HCT116 (cell line): ENCODE measurements around the gene EVA1A. TPM values are rescaled to one million over a fixed set of nuclear protein-coding genes. Genes with fewer than 3 reads are reported as not detected.

Experiments
- ATAC-seq: fragments of 200-7000 bp; cut with Tn5 transposase; 2 replicates; pipeline ENCODE4 v1.9.1; 2020; ENCODE audit warnings: mild to moderate bottlenecking, moderate library complexity
- BruUV-seq: library from RNA; stranded (reverse); fragments of 400-500 nt; replicated peaks from 2 replicates; lab custom pipeline; 2021; lab: Mats Ljungman, UMichigan
- CTCF ChIA-PET: fragments of 300-600 bp; sonication (Branson Sonifier 250); formaldehyde crosslinking; loops from one replicate; lab custom pipeline; 2021; ENCODE audit warnings: antibody characterized with exemption; lab: Charles Lee
- POLR2A ChIA-PET: fragments of 300-600, 350-600 bp; sonication (Branson Sonifier 250); formaldehyde crosslinking; loops from one replicate; lab custom pipeline; 2021; ENCODE audit warnings: antibody characterized with exemption; lab: Charles Lee
- RAD21 ChIA-PET, 2 experiments: fragments of 300-600 bp; sonication (Branson Sonifier 250); formaldehyde crosslinking; loops; one replicate each; lab custom pipeline; 2023; ENCODE audit warnings: low total read pairs in 2 of 2; ENCODE audit not compliant: uncharacterized antibody in 2 of 2, unreplicated experiment in 2 of 2, low non-redundant PET in 1 of 2; lab: Charles Lee
- DNase-seq: peaks from one replicate; pipeline ENCODE4 v3.0.0-alpha.2; 2010; ENCODE audit warnings: low read depth, low spot score
- H2AFZ ChIP-seq: fragments of 200-600 bp; shearing (Covaris generic), sonication (generic); 2 replicates; pipeline ENCODE4 v1.6.1; 2017; ENCODE audit warnings: low read depth, mixed run types, mixed read lengths, antibody characterized with exemption, low read length; ENCODE audit not compliant: poor library complexity, severe bottlenecking
- H3K27ac ChIP-seq: 2 replicates; pipeline ENCODE4 v1.5.1; 2012; ENCODE audit warnings: low read depth, low read length
- H3K27me3 ChIP-seq: fragments of 200-600 bp; sonication (generic); 2 replicates; pipeline ENCODE4 v1.6.1; 2016; ENCODE audit warnings: mixed run types, low read length, mixed read lengths; ENCODE audit not compliant: insufficient read depth
- H3K36me3 ChIP-seq, 2 experiments: fragments of 200-500 bp in 1 of 2; fragments of 200-600 bp in 1 of 2; sonication (Bioruptor generic) in 1 of 2; sonication (generic) in 1 of 2; 2 replicates each; pipeline versions ENCODE4 v1.5.1 to v1.6.1; 2014 to 2016; ENCODE audit warnings: low read length in 2 of 2, inconsistent platforms in 1 of 2, mixed read lengths in 1 of 2, mixed run types in 1 of 2; ENCODE audit not compliant: insufficient read depth in 2 of 2, control insufficient read depth in 1 of 2
- H3K4me1 ChIP-seq, 2 experiments: fragments of 200-600 bp in 1 of 2; sonication (generic) in 1 of 2; 2 replicates each; pipeline versions ENCODE4 v1.5.1 to v1.6.1; 2012 to 2017; ENCODE audit warnings: low read length in 2 of 2, inconsistent platforms in 1 of 2, mild to moderate bottlenecking in 1 of 2, mixed read lengths in 1 of 2, mixed run types in 1 of 2, moderate library complexity in 1 of 2; ENCODE audit not compliant: insufficient read depth in 2 of 2, control insufficient read depth in 1 of 2
- H3K4me2 ChIP-seq: fragments of 200-600 bp; sonication (generic); 2 replicates; pipeline ENCODE4 v1.6.1; 2017; ENCODE audit warnings: mixed run types, low read length, mixed read lengths
- H3K4me3 ChIP-seq, 2 experiments: fragments of 200-600 bp in 1 of 2; sonication (generic) in 1 of 2; replicated peaks in 1 of 2; 2 replicates each; pipeline ENCODE4 v1.5.1; 2011 to 2016; ENCODE audit warnings: low read length in 2 of 2, control low read depth in 1 of 2, low read depth in 1 of 2, mild to moderate bottlenecking in 1 of 2, mixed read lengths in 1 of 2, mixed run types in 1 of 2
- H3K79me2 ChIP-seq: fragments of 200-600 bp; sonication (generic); 2 replicates; pipeline ENCODE4 v1.6.1; 2017; ENCODE audit warnings: mild to moderate bottlenecking, mixed run types, low read length, moderate library complexity, mixed read lengths; ENCODE audit not compliant: insufficient read depth
- H3K9ac ChIP-seq: fragments of 200-600 bp; sonication (generic); 2 replicates; pipeline ENCODE4 v1.6.1; 2016; ENCODE audit warnings: low read length, mixed read lengths
- H3K9me2 ChIP-seq: fragments of 200-600 bp; sonication (generic), shearing (Covaris generic); 2 replicates; pipeline ENCODE4 v1.6.1; 2017; ENCODE audit warnings: mixed run types, mild to moderate bottlenecking, moderate library complexity; ENCODE audit not compliant: insufficient read depth
- H3K9me3 ChIP-seq, 2 experiments: fragments of 200-500 bp in 1 of 2; fragments of 200-600 bp in 1 of 2; sonication (Bioruptor generic) in 1 of 2; sonication (generic) in 1 of 2; 2 replicates each; pipeline ENCODE4 v1.6.1; 2014 to 2017; ENCODE audit warnings: low read length in 2 of 2, mixed read lengths in 2 of 2, inconsistent platforms in 1 of 2, low read depth in 1 of 2, mild to moderate bottlenecking in 1 of 2, mixed run types in 1 of 2, moderate library complexity in 1 of 2; ENCODE audit not compliant: control insufficient read depth in 1 of 2, insufficient read depth in 1 of 2
- H4K20me1 ChIP-seq: fragments of 200-600 bp; sonication (generic), shearing (Covaris generic); 2 replicates; pipeline ENCODE4 v1.6.1; 2017; ENCODE audit warnings: mixed run types, mild to moderate bottlenecking, moderate library complexity; ENCODE audit not compliant: insufficient read depth
- CEBPB ChIP-seq: IDR thresholded peaks from 2 replicates; pipeline ENCODE4 v1.6.1; 2012; ENCODE audit warnings: low read depth
- EGR1 ChIP-seq: IDR thresholded peaks from 2 replicates; pipeline ENCODE4 v1.6.1; 2012; ENCODE audit warnings: low read depth
- ELF1 ChIP-seq: IDR thresholded peaks from 2 replicates; pipeline ENCODE4 v1.6.1; 2012; ENCODE audit warnings: low read depth, borderline replicate concordance
- EZH2phosphoT487 ChIP-seq: fragments of 200-600 bp; IDR thresholded peaks from 2 replicates; pipeline ENCODE4 v1.6.1; 2018; ENCODE audit warnings: antibody characterized with exemption, borderline replicate concordance
- JUND ChIP-seq: IDR thresholded peaks from 2 replicates; pipeline ENCODE4 v1.6.1; 2012
- POLR2AphosphoS5 ChIP-seq: IDR thresholded peaks from 2 replicates; pipeline ENCODE4 v1.6.1; 2011; ENCODE audit warnings: mild to moderate bottlenecking, low read depth, low read length, moderate library complexity
- RAD21 ChIP-seq: IDR thresholded peaks from 2 replicates; pipeline ENCODE4 v1.6.1; 2012; ENCODE audit warnings: low read depth, mild to moderate bottlenecking
- REST ChIP-seq: IDR thresholded peaks from 2 replicates; pipeline ENCODE4 v1.6.1; 2012; ENCODE audit warnings: low read depth
- SIN3A ChIP-seq: IDR thresholded peaks from 2 replicates; pipeline ENCODE4 v1.6.1; 2012; ENCODE audit warnings: low read depth
- SP1 ChIP-seq: IDR thresholded peaks from 2 replicates; pipeline ENCODE4 v1.6.1; 2012; ENCODE audit warnings: low read depth
- YY1 ChIP-seq: IDR thresholded peaks from 2 replicates; pipeline ENCODE4 v1.6.1; 2011; ENCODE audit warnings: low read length, low read depth, moderate library complexity, mild to moderate bottlenecking; ENCODE audit not compliant: insufficient replicate concordance; ENCODE audit errors: extremely low read depth
- ZBTB33 ChIP-seq: IDR thresholded peaks from 2 replicates; pipeline ENCODE4 v1.6.1; 2011; ENCODE audit warnings: mild to moderate bottlenecking, low read length, moderate library complexity; ENCODE audit not compliant: insufficient replicate concordance; ENCODE audit errors: extremely low read depth
- ZFX ChIP-seq: fragments of 450-650 bp; IDR thresholded peaks from 2 replicates; pipeline ENCODE4 v1.6.1; 2017
- ZNF274 ChIP-seq: fragments of 200-500 bp; sonication (Bioruptor generic); IDR thresholded peaks from 2 replicates; pipeline ENCODE4 v1.6.1; 2014; ENCODE audit warnings: mild to moderate bottlenecking, low read depth, low read length, inconsistent platforms
- intact Hi-C: fragments of 100-400 bp; cut with micrococcal nuclease; formaldehyde crosslinking; loops from 2 replicates; pipeline ENCODE4 v1.10.0; 2022
- total RNA-seq: library from RNA; stranded (reverse); gene quantifications from one replicate; pipeline ENCODE4 v1.2.1, GENCODE V29; 2021; ENCODE audit not compliant: unreplicated experiment
- TF ChIP-seq, protein P1 (sequence below): IDR thresholded peaks from 2 replicates; pipeline ENCODE4 v1.6.1; 2012

Gene EVA1A
- total RNA-seq, 1 experiment from 2014 or later, result 2.8 TPM

DNA sequence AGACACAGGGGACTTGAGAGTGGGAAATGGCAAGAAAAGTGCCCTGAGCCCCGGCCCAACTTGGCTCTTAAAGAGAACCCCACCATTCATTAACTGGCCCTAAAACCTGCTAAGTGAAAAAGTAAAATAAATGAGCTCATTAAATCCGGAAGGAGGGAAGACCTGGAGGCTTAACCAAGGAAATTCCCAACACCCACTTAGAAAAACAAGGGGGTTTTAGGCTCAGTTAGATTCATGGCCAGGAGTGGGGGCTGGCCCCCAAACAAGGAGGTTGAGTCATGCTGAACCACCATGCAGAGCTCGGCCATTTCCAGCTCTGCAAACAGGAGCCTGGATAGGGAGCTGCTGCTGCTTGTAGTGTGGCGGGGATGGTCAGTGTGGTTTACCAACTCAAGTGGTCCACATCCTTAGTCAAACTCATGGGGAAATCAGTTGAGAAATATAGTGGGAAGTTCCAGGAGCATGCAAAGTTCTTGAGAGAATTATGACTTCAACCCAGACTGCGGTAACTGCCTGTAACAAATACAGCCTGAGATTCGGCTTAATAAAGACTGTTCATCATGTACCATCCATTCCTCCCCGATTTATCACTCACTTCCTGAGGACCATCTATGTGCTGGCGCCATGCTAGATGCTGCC is 46.1 kb upstream of the EVA1A start:
- RAD21 ChIA-PET, result no interaction called here
- ATAC-seq (no peak), DNase-seq (no peak)
- TF ChIP-seq ELF1 (no peak), RAD21 (no peak), SIN3A (no peak), CEBPB (no peak), YY1 (no peak), REST (no peak), EGR1 (no peak), EZH2phosphoT487 (no peak), POLR2AphosphoS5 (no peak), ZFX (no peak), JUND (no peak), ZNF274 (no peak), SP1 (no peak), ZBTB33 (no peak)
- TF ChIP-seq, protein P1, sequence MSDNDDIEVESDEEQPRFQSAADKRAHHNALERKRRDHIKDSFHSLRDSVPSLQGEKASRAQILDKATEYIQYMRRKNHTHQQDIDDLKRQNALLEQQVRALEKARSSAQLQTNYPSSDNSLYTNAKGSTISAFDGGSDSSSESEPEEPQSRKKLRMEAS, result no peak
- Histone ChIP-seq H3K9me2 (no peaks in the 10 kb centered on the region), H4K20me1 (no peaks in the 10 kb centered on the region), H3K36me3 (no peaks in the 10 kb centered on the region), H2AFZ (no peak overlapping the region), H3K4me3 (no peak overlapping the region), H3K79me2 (no peaks in the 10 kb centered on the region), H3K4me2 (no peak overlapping the region), H3K27ac (no peak overlapping the region), H3K9ac (no peak overlapping the region), H3K9me3 (no peaks in the 10 kb centered on the region), H3K27me3 (peaks cover 21% of the 10 kb centered on the region; the same call in 1 of the 2 replicates), H3K4me1 (peaks cover 5 to 10% of the 10 kb centered on the region in 2 experiments)
- BruUV-seq, result no TSS peak
- POLR2A ChIA-PET, result no interaction called here
- intact Hi-C loops, result loop anchor here (5.0 to 10.0 kb wide), 2 partner anchors 542 to 685 kb away; no protein-coding TSS in a partner anchor
- CTCF ChIA-PET, result interaction anchor here (1.3 to 1.7 kb wide), 2 partner anchors 139 to 141 kb away, joined by 4 to 5 read pairs; no protein-coding TSS in a partner anchor
